GM23338 (cell line): ENCODE results near the gene CCND1. TPM values are rescaled to one million over a fixed set of nuclear protein-coding genes. Genes with fewer than 3 reads are reported as not detected.

Source experiments
- ATAC-seq: fragments of 200-7000 bp; cut with Tn5 transposase; 3 replicates; pipeline ENCODE4 v1.9.1; 2020
- DNase-seq: peaks from one replicate; pipeline ENCODE4 v3.0.0-alpha.2; 2015; ENCODE audit warnings: low spot score
- H2AFZ ChIP-seq: fragments of 200-600 bp; sonication (generic); 2 replicates; pipeline ENCODE4 v1.8.0; 2016; ENCODE audit warnings: antibody characterized with exemption, mild to moderate bottlenecking, moderate library complexity
- H3F3A ChIP-seq: fragments of 200-600 bp; sonication (generic); replicated peaks from 2 replicates; pipeline ENCODE4 v1.8.0; 2017; ENCODE audit warnings: antibody characterized with exemption, mixed run types, low read depth
- H3K27ac ChIP-seq: fragments of 200-600 bp; sonication (generic); 2 replicates; pipeline ENCODE4 v1.6.1; 2016; ENCODE audit warnings: low read depth
- H3K27me3 ChIP-seq: fragments of 200-600 bp; sonication (generic); 2 replicates; pipeline ENCODE4 v1.8.0; 2016; ENCODE audit warnings: mild to moderate bottlenecking, mixed run types, moderate library complexity; ENCODE audit not compliant: insufficient read depth
- H3K36me3 ChIP-seq: fragments of 200-600 bp; sonication (generic); 2 replicates; pipeline ENCODE4 v1.8.0; 2016; ENCODE audit warnings: mild to moderate bottlenecking; ENCODE audit not compliant: insufficient read depth
- H3K4me1 ChIP-seq: fragments of 200-600 bp; sonication (generic); 2 replicates; pipeline ENCODE4 v1.8.0; 2016; ENCODE audit warnings: mild to moderate bottlenecking, moderate library complexity; ENCODE audit not compliant: insufficient read depth
- H3K4me2 ChIP-seq: fragments of 200-600 bp; sonication (generic); 2 replicates; pipeline ENCODE4 v1.7.1; 2017; ENCODE audit warnings: mixed run types
- H3K4me3 ChIP-seq: fragments of 200-600 bp; sonication (generic); 2 replicates; pipeline ENCODE4 v1.6.1; 2016; ENCODE audit warnings: mixed run types
- H3K79me2 ChIP-seq: fragments of 200-600 bp; sonication (generic); replicated peaks from 2 replicates; pipeline ENCODE4 v1.8.0; 2017; ENCODE audit warnings: mild to moderate bottlenecking; ENCODE audit not compliant: insufficient read depth
- H3K9me2 ChIP-seq: fragments of 200-600 bp; sonication (generic); 2 replicates; pipeline ENCODE4 v1.8.0; 2017; ENCODE audit not compliant: insufficient read depth
- H4K20me1 ChIP-seq: fragments of 200-600 bp; sonication (generic); replicated peaks from 2 replicates; pipeline ENCODE4 v1.8.0; 2017; ENCODE audit warnings: mild to moderate bottlenecking; ENCODE audit not compliant: insufficient read depth
- H3K27ac Mint-ChIP-seq: 2 replicates; pipeline ENCODE4 v1.8.0; 2020; ENCODE audit warnings: inconsistent platforms, mild to moderate bottlenecking, moderate library complexity, mixed read lengths
- H3K27me3 Mint-ChIP-seq: 3 replicates; pipeline ENCODE4 v1.8.0; 2022; ENCODE audit warnings: low read depth, mild to moderate bottlenecking, moderate library complexity, mixed read lengths, inconsistent platforms; ENCODE audit not compliant: insufficient read depth, poor library complexity
- H3K36me3 Mint-ChIP-seq: 3 replicates; pipeline ENCODE4 v1.8.0; 2021; ENCODE audit warnings: low read depth, mild to moderate bottlenecking, inconsistent platforms, moderate library complexity, mixed read lengths
- H3K4me1 Mint-ChIP-seq: 3 replicates; pipeline ENCODE4 v1.8.0; 2020; ENCODE audit warnings: mild to moderate bottlenecking, inconsistent platforms, mixed read lengths
- H3K4me3 Mint-ChIP-seq: 3 replicates; pipeline ENCODE4 v1.8.0; 2021; ENCODE audit warnings: moderate library complexity, mild to moderate bottlenecking, inconsistent platforms, mixed read lengths
- H3K9me3 Mint-ChIP-seq: 3 replicates; pipeline ENCODE4 v1.8.0; 2020; ENCODE audit warnings: moderate library complexity, mild to moderate bottlenecking, inconsistent platforms, mixed read lengths
- CREB1 ChIP-seq: fragments of 250-450 bp; sonication (Bioruptor Pico); IDR thresholded peaks from 2 replicates; pipeline ENCODE4 v1.5.0; 2020; ENCODE audit warnings: low read depth, mild to moderate bottlenecking, moderate library complexity
- CTCF ChIP-seq, 2 experiments: fragments of 200-600 bp in 1 of 2; sonication (generic) in 1 of 2; conservative IDR thresholded peaks; 2 replicates each; pipeline versions ENCODE4 v1.5.1 to v1.6.1; 2016 to 2017; ENCODE audit warnings: antibody characterized with exemption in 2 of 2, low read depth in 2 of 2, mild to moderate bottlenecking in 2 of 2, moderate library complexity in 1 of 2
- ETS1 ChIP-seq: IDR thresholded peaks from 2 replicates; pipeline ENCODE4 v1.6.1; 2016; ENCODE audit warnings: antibody characterized with exemption
- EZH2 ChIP-seq: fragments of 200-600 bp; sonication (generic); IDR thresholded peaks from one replicate; pipeline ENCODE4 v1.8.0; 2017; ENCODE audit warnings: antibody characterized with exemption, mild to moderate bottlenecking, low read depth; ENCODE audit not compliant: unreplicated experiment
- EZH2phosphoT487 ChIP-seq: fragments of 200-600 bp; sonication (generic); IDR thresholded peaks from one replicate; pipeline ENCODE4 v1.8.1; 2018; ENCODE audit warnings: antibody characterized with exemption; ENCODE audit not compliant: unreplicated experiment
- JUNB ChIP-seq: IDR thresholded peaks from one replicate; pipeline ENCODE4 v1.6.1; 2016; ENCODE audit warnings: antibody characterized with exemption; ENCODE audit not compliant: unreplicated experiment
- NANOG ChIP-seq: IDR thresholded peaks from 2 replicates; pipeline ENCODE4 v1.6.1; 2016; ENCODE audit warnings: antibody characterized with exemption, borderline replicate concordance
- POLR2AphosphoS5 ChIP-seq: IDR thresholded peaks from 2 replicates; pipeline ENCODE4 v1.6.1; 2016; ENCODE audit warnings: antibody characterized with exemption, low read depth
- REST ChIP-seq: IDR thresholded peaks from one replicate; pipeline ENCODE4 v1.6.1; 2018; ENCODE audit warnings: antibody characterized with exemption; ENCODE audit not compliant: unreplicated experiment
- STAT1 ChIP-seq: IDR thresholded peaks from one replicate; pipeline ENCODE4 v1.6.1; 2016; ENCODE audit warnings: antibody characterized with exemption; ENCODE audit not compliant: unreplicated experiment
- ZNF114 ChIP-seq: fragments of 250-450 bp; sonication (Bioruptor Pico); IDR thresholded peaks from 2 replicates; pipeline ENCODE4 v1.5.0; 2020; ENCODE audit warnings: mild to moderate bottlenecking, moderate library complexity
- ZNF331 ChIP-seq: fragments of 250-450 bp; sonication (Bioruptor Pico); IDR thresholded peaks from 2 replicates; pipeline ENCODE4 v1.5.0; 2020; ENCODE audit warnings: low read depth, mild to moderate bottlenecking, moderate library complexity
- ZNF462 ChIP-seq: fragments of 250-450 bp; sonication (Bioruptor Pico); IDR thresholded peaks from 2 replicates; pipeline ENCODE4 v1.5.0; 2020; ENCODE audit warnings: mild to moderate bottlenecking, moderate library complexity
- polyA plus RNA-seq: library from polyadenylated mRNA; unstranded; fragments of >200 nt; fragmentation: Nextera tagmentation; extraction: Ambion mirVana; gene quantifications from 2 replicates; pipeline ENCODE4 v1.2.1, GENCODE V29; 2016
- total RNA-seq: library from RNA; depleted of rRNA; stranded (reverse); fragments of >200 nt; shearing (Covaris generic); gene quantifications from 2 replicates; pipeline ENCODE4 v1.2.3, GENCODE V29; 2014

Gene CCND1
- total and polyA plus RNA-seq, 2 experiments from 2014 or later: 109 to 183 TPM

GRCh38 chr11:69666261-69666660 lies 25.3 kb downstream of the CCND1 start:
- peaks cover 6% of the 10 kb centered on the region; the same call in 1 of the 2 replicates for H3K36me3 ChIP-seq
- peaks cover 6% of the 10 kb centered on the region; the same call in 1 of the 2 replicates for H3K79me2 ChIP-seq
- no peak overlapping the region for H2AFZ ChIP-seq
- no peak overlapping the region for H3K4me3 ChIP-seq
- no peak overlapping the region for H3K27ac ChIP-seq
- DNase-seq (no peak), ATAC-seq (no peak)
- H3K9me2 ChIP-seq: no peaks in the 10 kb centered on the region
- H3K4me1 ChIP-seq: no peaks in the 10 kb centered on the region
- Mint-ChIP-seq H3K9me3 (no peaks in the 10 kb centered on the region), H3K36me3 (peaks cover 29% of the 10 kb centered on the region), H3K27ac (no peak overlapping the region), H3K27me3 (peaks cover 12% of the 10 kb centered on the region), H3K4me1 (peaks cover 12% of the 10 kb centered on the region), H3K4me3 (no peak overlapping the region)
- no peaks in the 10 kb centered on the region; the same call in 1 of the 2 replicates for H4K20me1 ChIP-seq
- H3K27me3 ChIP-seq: no peaks in the 10 kb centered on the region
- peaks cover 8% of the 10 kb centered on the region; the same call in 1 of the 2 replicates for H3F3A ChIP-seq
- H3K4me2 ChIP-seq: no peak overlapping the region
- TF ChIP-seq CTCF (conservative IDR thresholded peaks at IDR 0.05; ENCODE audit: low read depth in 2 of 2) (no peak), JUNB (no peak), EZH2phosphoT487 (no peak), STAT1 (no peak), NANOG (no peak), ZNF114 (CRISPR knock-in tag) (no peak), CREB1 (no peak), EZH2 (no peak), ZNF462 (CRISPR knock-in tag) (no peak), REST (no peak), ETS1 (no peak), POLR2AphosphoS5 (no peak), ZNF331 (no peak)
